ENCODE measurements around the gene TEX2. TPM values are rescaled to one million over a fixed set of nuclear protein-coding genes. Genes with fewer than 3 reads are reported as not detected.
A peak's percentile ranks its signal among the peaks of the same experiment; 100 is the strongest.

TEX2 gene
- total and polyA plus RNA-seq, 2 of the 13 experiments (the other 11 are each of a cell fraction or from before 2014, with no cell fraction given): 21.4 to 37.7 TPM

DNA sequence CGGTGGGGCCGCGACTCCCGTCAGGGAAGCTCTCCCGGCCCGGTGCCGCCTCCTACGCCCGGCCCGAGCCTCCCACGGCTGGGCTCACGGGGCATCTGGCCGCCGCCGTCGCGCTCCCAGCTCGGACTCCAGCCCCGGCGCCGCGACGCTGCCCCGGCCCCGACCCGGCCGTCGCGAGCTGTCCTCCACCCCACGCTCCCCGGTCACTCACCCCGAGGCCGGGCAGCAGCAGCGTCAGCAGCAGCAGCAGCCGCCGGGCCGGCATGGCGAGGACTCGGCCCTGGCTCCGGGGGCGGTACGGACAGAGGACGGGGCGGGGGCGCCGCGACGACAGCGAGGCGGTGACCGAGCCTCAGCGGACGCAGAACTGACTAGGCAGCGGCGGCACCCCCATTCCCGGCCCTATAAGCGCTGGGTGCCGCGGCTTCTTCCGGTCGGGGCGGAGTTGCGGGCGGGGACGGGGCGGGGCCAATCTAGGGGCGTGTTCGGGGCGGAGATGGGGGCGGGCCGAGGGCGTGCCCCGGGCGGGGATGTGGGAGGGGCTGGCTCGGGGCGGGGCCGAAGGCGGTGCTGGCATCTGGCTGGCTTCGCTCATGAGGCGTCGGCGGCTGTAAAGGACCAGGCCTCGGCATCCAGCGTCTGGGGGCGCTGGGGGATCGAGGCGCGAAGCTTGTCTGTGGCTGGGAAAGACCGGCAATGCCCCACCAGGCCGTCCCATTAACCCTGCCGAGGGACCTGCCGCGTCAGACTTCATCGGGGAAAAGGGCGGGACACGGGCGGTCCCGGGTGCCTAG, 133.1 kb downstream of the TEX2 start, which contains the start of gene ERN1 (continued):
- TF ChIP-seq, protein P1, sequence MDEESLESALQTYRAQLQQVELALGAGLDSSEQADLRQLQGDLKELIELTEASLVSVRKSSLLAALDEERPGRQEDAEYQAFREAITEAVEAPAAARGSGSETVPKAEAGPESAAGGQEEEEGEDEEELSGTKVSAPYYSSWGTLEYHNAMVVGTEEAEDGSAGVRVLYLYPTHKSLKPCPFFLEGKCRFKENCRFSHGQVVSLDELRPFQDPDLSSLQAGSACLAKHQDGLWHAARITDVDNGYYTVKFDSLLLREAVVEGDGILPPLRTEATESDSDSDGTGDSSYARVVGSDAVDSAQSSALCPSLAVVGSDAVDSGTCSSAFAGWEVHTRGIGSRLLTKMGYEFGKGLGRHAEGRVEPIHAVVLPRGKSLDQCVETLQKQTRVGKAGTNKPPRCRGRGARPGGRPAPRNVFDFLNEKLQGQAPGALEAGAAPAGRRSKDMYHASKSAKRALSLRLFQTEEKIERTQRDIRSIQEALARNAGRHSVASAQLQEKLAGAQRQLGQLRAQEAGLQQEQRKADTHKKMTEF (CRISPR knock-in tag; IDR thresholded peaks at IDR 0.05): peak; percentile 72; the same call in 1 of the 2 replicates
- TF ChIP-seq, protein P2, sequence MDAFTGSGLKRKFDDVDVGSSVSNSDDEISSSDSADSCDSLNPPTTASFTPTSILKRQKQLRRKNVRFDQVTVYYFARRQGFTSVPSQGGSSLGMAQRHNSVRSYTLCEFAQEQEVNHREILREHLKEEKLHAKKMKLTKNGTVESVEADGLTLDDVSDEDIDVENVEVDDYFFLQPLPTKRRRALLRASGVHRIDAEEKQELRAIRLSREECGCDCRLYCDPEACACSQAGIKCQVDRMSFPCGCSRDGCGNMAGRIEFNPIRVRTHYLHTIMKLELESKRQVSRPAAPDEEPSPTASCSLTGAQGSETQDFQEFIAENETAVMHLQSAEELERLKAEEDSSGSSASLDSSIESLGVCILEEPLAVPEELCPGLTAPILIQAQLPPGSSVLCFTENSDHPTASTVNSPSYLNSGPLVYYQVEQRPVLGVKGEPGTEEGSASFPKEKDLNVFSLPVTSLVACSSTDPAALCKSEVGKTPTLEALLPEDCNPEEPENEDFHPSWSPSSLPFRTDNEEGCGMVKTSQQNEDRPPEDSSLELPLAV (CRISPR knock-in tag; conservative IDR thresholded peaks at IDR 0.05; ENCODE audit: low read depth): no peak
- TF ChIP-seq ZFP41 (CRISPR knock-in tag; IDR thresholded peaks at IDR 0.05; ENCODE audit: borderline replicate concordance): 0 out of 2 replicates have a peak, but pooled peaks have one; percentile 14
- TF ChIP-seq, protein P3, sequence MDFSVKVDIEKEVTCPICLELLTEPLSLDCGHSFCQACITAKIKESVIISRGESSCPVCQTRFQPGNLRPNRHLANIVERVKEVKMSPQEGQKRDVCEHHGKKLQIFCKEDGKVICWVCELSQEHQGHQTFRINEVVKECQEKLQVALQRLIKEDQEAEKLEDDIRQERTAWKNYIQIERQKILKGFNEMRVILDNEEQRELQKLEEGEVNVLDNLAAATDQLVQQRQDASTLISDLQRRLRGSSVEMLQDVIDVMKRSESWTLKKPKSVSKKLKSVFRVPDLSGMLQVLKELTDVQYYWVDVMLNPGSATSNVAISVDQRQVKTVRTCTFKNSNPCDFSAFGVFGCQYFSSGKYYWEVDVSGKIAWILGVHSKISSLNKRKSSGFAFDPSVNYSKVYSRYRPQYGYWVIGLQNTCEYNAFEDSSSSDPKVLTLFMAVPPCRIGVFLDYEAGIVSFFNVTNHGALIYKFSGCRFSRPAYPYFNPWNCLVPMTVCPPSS (IDR thresholded peaks at IDR 0.05): no peak
- TF ChIP-seq MEIS2 (CRISPR knock-in tag; IDR thresholded peaks at IDR 0.05): peak; percentile 54
- TF ChIP-seq ZZZ3 (CRISPR knock-in tag; IDR thresholded peaks at IDR 0.05; ENCODE audit: borderline replicate concordance): no peak
- no peak for TF ChIP-seq JUN (CRISPR knock-in tag; IDR thresholded peaks at IDR 0.05)
- TF ChIP-seq, protein P4, sequence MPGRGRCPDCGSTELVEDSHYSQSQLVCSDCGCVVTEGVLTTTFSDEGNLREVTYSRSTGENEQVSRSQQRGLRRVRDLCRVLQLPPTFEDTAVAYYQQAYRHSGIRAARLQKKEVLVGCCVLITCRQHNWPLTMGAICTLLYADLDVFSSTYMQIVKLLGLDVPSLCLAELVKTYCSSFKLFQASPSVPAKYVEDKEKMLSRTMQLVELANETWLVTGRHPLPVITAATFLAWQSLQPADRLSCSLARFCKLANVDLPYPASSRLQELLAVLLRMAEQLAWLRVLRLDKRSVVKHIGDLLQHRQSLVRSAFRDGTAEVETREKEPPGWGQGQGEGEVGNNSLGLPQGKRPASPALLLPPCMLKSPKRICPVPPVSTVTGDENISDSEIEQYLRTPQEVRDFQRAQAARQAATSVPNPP (CRISPR knock-in tag; IDR thresholded peaks at IDR 0.05): peak; percentile 92
- TF ChIP-seq SMARCC2 (IDR thresholded peaks at IDR 0.05): no peak
- TF ChIP-seq CBX2 (IDR thresholded peaks at IDR 0.05; ENCODE audit: low read depth, low read length): no peak
- TF ChIP-seq CBX2 (CRISPR knock-in tag; IDR thresholded peaks at IDR 0.05; ENCODE audit: low read depth): peak; percentile 54; the same call in 1 of the 2 replicates
- TF ChIP-seq ZNF263 (CRISPR knock-in tag; IDR thresholded peaks at IDR 0.05): peak; percentile 8; the same call in 1 of the 2 replicates
- TF ChIP-seq, protein P5, sequence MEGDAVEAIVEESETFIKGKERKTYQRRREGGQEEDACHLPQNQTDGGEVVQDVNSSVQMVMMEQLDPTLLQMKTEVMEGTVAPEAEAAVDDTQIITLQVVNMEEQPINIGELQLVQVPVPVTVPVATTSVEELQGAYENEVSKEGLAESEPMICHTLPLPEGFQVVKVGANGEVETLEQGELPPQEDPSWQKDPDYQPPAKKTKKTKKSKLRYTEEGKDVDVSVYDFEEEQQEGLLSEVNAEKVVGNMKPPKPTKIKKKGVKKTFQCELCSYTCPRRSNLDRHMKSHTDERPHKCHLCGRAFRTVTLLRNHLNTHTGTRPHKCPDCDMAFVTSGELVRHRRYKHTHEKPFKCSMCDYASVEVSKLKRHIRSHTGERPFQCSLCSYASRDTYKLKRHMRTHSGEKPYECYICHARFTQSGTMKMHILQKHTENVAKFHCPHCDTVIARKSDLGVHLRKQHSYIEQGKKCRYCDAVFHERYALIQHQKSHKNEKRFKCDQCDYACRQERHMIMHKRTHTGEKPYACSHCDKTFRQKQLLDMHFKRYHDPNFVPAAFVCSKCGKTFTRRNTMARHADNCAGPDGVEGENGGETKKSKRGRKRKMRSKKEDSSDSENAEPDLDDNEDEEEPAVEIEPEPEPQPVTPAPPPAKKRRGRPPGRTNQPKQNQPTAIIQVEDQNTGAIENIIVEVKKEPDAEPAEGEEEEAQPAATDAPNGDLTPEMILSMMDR (CRISPR knock-in tag; IDR thresholded peaks at IDR 0.05): peak; percentile 40
- peak; percentile 99 for TF ChIP-seq ZNF546 (CRISPR knock-in tag; conservative IDR thresholded peaks at IDR 0.05)
- TF ChIP-seq, protein P6, sequence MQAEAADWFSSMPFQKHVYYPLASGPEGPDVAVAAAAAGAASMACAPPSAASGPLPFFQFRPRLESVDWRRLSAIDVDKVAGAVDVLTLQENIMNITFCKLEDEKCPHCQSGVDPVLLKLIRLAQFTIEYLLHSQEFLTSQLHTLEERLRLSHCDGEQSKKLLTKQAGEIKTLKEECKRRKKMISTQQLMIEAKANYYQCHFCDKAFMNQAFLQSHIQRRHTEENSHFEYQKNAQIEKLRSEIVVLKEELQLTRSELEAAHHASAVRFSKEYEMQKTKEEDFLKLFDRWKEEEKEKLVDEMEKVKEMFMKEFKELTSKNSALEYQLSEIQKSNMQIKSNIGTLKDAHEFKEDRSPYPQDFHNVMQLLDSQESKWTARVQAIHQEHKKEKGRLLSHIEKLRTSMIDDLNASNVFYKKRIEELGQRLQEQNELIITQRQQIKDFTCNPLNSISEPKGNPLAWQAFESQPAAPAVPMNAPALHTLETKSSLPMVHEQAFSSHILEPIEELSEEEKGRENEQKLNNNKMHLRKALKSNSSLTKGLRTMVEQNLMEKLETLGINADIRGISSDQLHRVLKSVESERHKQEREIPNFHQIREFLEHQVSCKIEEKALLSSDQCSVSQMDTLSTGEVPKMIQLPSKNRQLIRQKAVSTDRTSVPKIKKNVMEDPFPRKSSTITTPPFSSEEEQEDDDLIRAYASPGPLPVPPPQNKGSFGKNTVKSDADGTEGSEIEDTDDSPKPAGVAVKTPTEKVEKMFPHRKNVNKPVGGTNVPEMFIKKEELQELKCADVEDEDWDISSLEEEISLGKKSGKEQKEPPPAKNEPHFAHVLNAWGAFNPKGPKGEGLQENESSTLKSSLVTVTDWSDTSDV (CRISPR knock-in tag; IDR thresholded peaks at IDR 0.05): no peak
- TF ChIP-seq FOSL1 (CRISPR knock-in tag; IDR thresholded peaks at IDR 0.05; ENCODE audit: borderline replicate concordance): no peak
- TF ChIP-seq ZNF3 (CRISPR knock-in tag; IDR thresholded peaks at IDR 0.05): no peak
- peak; percentile 97 for TF ChIP-seq ZNF790 (CRISPR knock-in tag; IDR thresholded peaks at IDR 0.05; ENCODE audit: borderline replicate concordance)
- peak; percentile 63; the same call in 1 of the 2 replicates for TF ChIP-seq RNF2 (conservative IDR thresholded peaks at IDR 0.05; ENCODE audit: low read depth)

Data from HepG2 (cell line).